ENCODE data around the gene PPFIBP1. TPM values are rescaled to one million over a fixed set of nuclear protein-coding genes. Genes with fewer than 3 reads are reported as not detected.

Gene PPFIBP1
- total RNA-seq, 6 donors from 2014 or later, result 67.5 to 129 (median 101) TPM

- ATAC-seq (ENCODE audit: low FRiP score in 2 of 2) (no peak), DNase-seq (no peak)
- no peaks in the 10 kb centered on the region for H3K27me3 ChIP-seq
- no peak overlapping the region for H3K4me3 ChIP-seq
- WGBS, 2 donors, result 88 to 89% methylated on average over 2 of the region's 2 CpGs
- H3K36me3 ChIP-seq, result no peaks in the 10 kb centered on the region
- H3K27ac ChIP-seq, result peak overlapping the region in 1 of 4 donors; percentile 20
- H3K9me3 ChIP-seq, result no peaks in the 10 kb centered on the region
- H3K4me1 ChIP-seq, result peaks cover 3 to 18% (median 9%) of the 10 kb centered on the region in 4 donors
- TF ChIP-seq POLR2A (IDR thresholded peaks at IDR 0.05), result no peak
- TF ChIP-seq CTCF (IDR thresholded peaks at IDR 0.05), result no peak
- TF ChIP-seq EP300 (IDR thresholded peaks at IDR 0.05), result no peak
- no peak for TF ChIP-seq POLR2AphosphoS5 (IDR thresholded peaks at IDR 0.05)
Measured at GRCh38 chr12:27566159-27566558, 42.2 kb downstream of the PPFIBP1 start.

GRCh38 chr12:27566626-27567025 lies 42.6 kb downstream of the PPFIBP1 start:
- WGBS, 2 donors, result 79 to 85% methylated on average over 2 of the region's 2 CpGs
- H3K4me3 ChIP-seq, result no peak overlapping the region
- TF ChIP-seq CTCF (IDR thresholded peaks at IDR 0.05), result no peak
- TF ChIP-seq POLR2A (IDR thresholded peaks at IDR 0.05), result no peak
- TF ChIP-seq EP300 (IDR thresholded peaks at IDR 0.05), result no peak
- TF ChIP-seq POLR2AphosphoS5 (IDR thresholded peaks at IDR 0.05), result no peak
- H3K4me1 ChIP-seq, result peaks cover 3 to 15% (median 6%) of the 10 kb centered on the region in 4 donors
- ATAC-seq (ENCODE audit: low FRiP score in 2 of 2) (no peak), DNase-seq (no peak)
- H3K27ac ChIP-seq, result no peak overlapping the region
- H3K36me3 ChIP-seq, result no peaks in the 10 kb centered on the region
- no peaks in the 10 kb centered on the region for H3K27me3 ChIP-seq
- no peaks in the 10 kb centered on the region for H3K9me3 ChIP-seq

GRCh38 chr12:27571463-27571862 lies 47.5 kb downstream of the PPFIBP1 start:
- Histone ChIP-seq H3K4me3 (no peak overlapping the region), H3K4me1 (peaks cover 10 to 46% (median 23%) of the 10 kb centered on the region in 4 donors), H3K9me3 (no peaks in the 10 kb centered on the region), H3K27me3 (no peaks in the 10 kb centered on the region), H3K27ac (peak overlapping the region in 2 of 4 donors; percentile 7 to 58), H3K36me3 (no peaks in the 10 kb centered on the region)
- ATAC-seq (ENCODE audit: low FRiP score in 2 of 2), result peak in 1 of 2 donors; percentile 81
- TF ChIP-seq POLR2AphosphoS5 (IDR thresholded peaks at IDR 0.05), result no peak
- TF ChIP-seq POLR2A (IDR thresholded peaks at IDR 0.05), result no peak
- TF ChIP-seq EP300 (IDR thresholded peaks at IDR 0.05), result no peak
- no peak for TF ChIP-seq CTCF (IDR thresholded peaks at IDR 0.05)
- no peak for DNase-seq
- WGBS, 2 donors, result 17 to 61% methylated on average over 1 of the region's 1 CpG

- H3K27ac ChIP-seq, result peak overlapping the region in 1 of 4 donors; percentile 39
Measured at GRCh38 chr12:27572486-27573255, 48.7 kb downstream of the PPFIBP1 start.

More at GRCh38 chr12:27572486-27573255, 48.7 kb downstream of the PPFIBP1 start:
- WGBS, 2 donors, result 57 to 62% methylated on average over 2 of the region's 2 CpGs
- Histone ChIP-seq H3K27me3 (no peaks in the 10 kb centered on the region), H3K4me3 (no peak overlapping the region), H3K4me1 (peaks cover 10 to 51% (median 24%) of the 10 kb centered on the region in 4 donors), H3K36me3 (no peaks in the 10 kb centered on the region), H3K9me3 (no peaks in the 10 kb centered on the region)
- ATAC-seq (ENCODE audit: low FRiP score in 2 of 2) (no peak), DNase-seq (no peak)
- TF ChIP-seq POLR2AphosphoS5 (IDR thresholded peaks at IDR 0.05) (no peak), POLR2A (IDR thresholded peaks at IDR 0.05) (no peak), EP300 (IDR thresholded peaks at IDR 0.05) (no peak), CTCF (IDR thresholded peaks at IDR 0.05) (no peak)

Measured in upper lobe of left lung (tissue), 6 donors.